K562 (cell line): ENCODE measurements around the gene CAMK1D. TPM values are rescaled to one million over a fixed set of nuclear protein-coding genes. Genes with fewer than 3 reads are reported as not detected.

Experiments
- ADNP ChIP-seq: fragments of 200-800 bp; sonication (Bioruptor generic); IDR thresholded peaks from 2 replicates; pipeline ENCODE4 v1.6.1; 2016; ENCODE audit warnings: missing genetic modification characterization, missing compliant biosample characterization
- ATF4 ChIP-seq: fragments of 450-650 bp; formaldehyde crosslinking; IDR thresholded peaks from 2 replicates; pipeline ENCODE4 v1.4.0; 2022; ENCODE audit warnings: mild to moderate bottlenecking, moderate library complexity
- CEBPB ChIP-seq: fragments of 450-650 bp; IDR thresholded peaks from 2 replicates; pipeline ENCODE4 v1.6.1; 2016; ENCODE audit warnings: missing genetic modification characterization, missing compliant biosample characterization
- CGGBP1 ChIP-seq: fragments of 250-450 bp; sonication (Bioruptor Pico); IDR thresholded peaks from 2 replicates; pipeline ENCODE4 v1.9.0; 2021; ENCODE audit warnings: mild to moderate bottlenecking
- CREM ChIP-seq: IDR thresholded peaks from 2 replicates; pipeline ENCODE4 v1.6.1; 2014; ENCODE audit warnings: antibody characterized with exemption, low read depth
- E2F8 ChIP-seq: fragments of 450-650 bp; IDR thresholded peaks from 2 replicates; pipeline ENCODE4 v1.7.1; 2018; ENCODE audit warnings: mild to moderate bottlenecking, low read depth; ENCODE audit not compliant: partially characterized antibody
- ELF1 ChIP-seq: fragments of 200-800 bp; sonication (Bioruptor generic); IDR thresholded peaks from 2 replicates; pipeline ENCODE4 v1.6.1; 2016; ENCODE audit warnings: missing genetic modification characterization, missing compliant biosample characterization
- KDM4B ChIP-seq, 2 experiments: fragments of 450-650 bp in 1 of 2; sonication (generic) in 1 of 2; IDR thresholded peaks; 2 replicates each; pipeline ENCODE4 v1.6.1; 2016 to 2017; ENCODE audit warnings: borderline replicate concordance in 2 of 2, antibody characterized with exemption in 1 of 2, low read depth in 1 of 2, mild to moderate bottlenecking in 1 of 2
- MAFF ChIP-seq: IDR thresholded peaks from 2 replicates; pipeline ENCODE4 v1.6.1; 2012; ENCODE audit warnings: low read length, improper control_type of control experiment
- MYC ChIP-seq, 2 experiments: fragments of 250-450 bp in 1 of 2; sonication (Bioruptor Pico) in 1 of 2; IDR thresholded peaks; 2 replicates each; pipeline versions ENCODE4 v1.5.1 to v1.6.1; 2012 to 2021; ENCODE audit warnings: low read depth in 2 of 2, borderline replicate concordance in 1 of 2, improper control_type of control experiment in 1 of 2, low read length in 1 of 2, mild to moderate bottlenecking in 1 of 2, moderate library complexity in 1 of 2
- NR3C1 ChIP-seq: sonication (generic); formaldehyde crosslinking; IDR thresholded peaks from 2 replicates; pipeline ENCODE4 v1.8.1; 2022; ENCODE audit warnings: missing genetic modification reagents
- PHTF2 ChIP-seq: fragments of 250-450 bp; sonication (Bioruptor Pico); IDR thresholded peaks from 2 replicates; pipeline ENCODE4 v1.5.0; 2021; ENCODE audit warnings: mild to moderate bottlenecking
- RBM34 ChIP-seq: fragments of 200-400 bp; formaldehyde crosslinking; IDR thresholded peaks from 2 replicates; pipeline ENCODE4 v1.6.1; 2018; ENCODE audit warnings: low read length, borderline replicate concordance; ENCODE audit not compliant: insufficient read depth
- RUNX1 ChIP-seq: sonication (generic); IDR thresholded peaks from 2 replicates; pipeline ENCODE4 v1.6.1; 2016; ENCODE audit warnings: antibody characterized with exemption, low read depth
- SMARCE1 ChIP-seq: fragments of 450-650 bp; IDR thresholded peaks from 2 replicates; pipeline ENCODE4 v1.7.1; 2016; ENCODE audit warnings: mild to moderate bottlenecking
- TCF7L2 ChIP-seq: fragments of 150-350 bp; IDR thresholded peaks from 2 replicates; pipeline ENCODE4 v1.6.1; 2016; ENCODE audit warnings: low read depth, mild to moderate bottlenecking, low read length, moderate library complexity
- ZBTB5 ChIP-seq: fragments of 450-650 bp; IDR thresholded peaks from 2 replicates; pipeline ENCODE4 v1.6.1; 2017; ENCODE audit warnings: antibody characterized with exemption
- ZNF586 ChIP-seq: fragments of 450-650 bp; formaldehyde crosslinking; conservative IDR thresholded peaks from 2 replicates; pipeline ENCODE4 v1.4.0; 2020; ENCODE audit warnings: mild to moderate bottlenecking, moderate library complexity
- ZNF644 ChIP-seq: fragments of 200-800 bp; sonication (Bioruptor generic); IDR thresholded peaks from 2 replicates; pipeline ENCODE4 v1.6.1; 2016; ENCODE audit warnings: low read depth, missing genetic modification characterization, missing compliant biosample characterization
- ZZZ3 ChIP-seq: fragments of 450-650 bp; IDR thresholded peaks from 2 replicates; pipeline ENCODE4 v1.6.1; 2016; ENCODE audit warnings: antibody characterized with exemption, mild to moderate bottlenecking, moderate library complexity
- polyA plus RNA-seq, 8 experiments: library from polyadenylated mRNA; depleted of rRNA in 4 of 8; stranded (reverse) in 5 of 8; unstranded in 3 of 8; fragments of >200 nt; fragmentation: Nextera tagmentation in 2 of 8; fragmentation: Illumina TruSeq in 1 of 8; extraction: Ambion mirVana in 2 of 8; extraction: Trizol in 1 of 8; gene quantifications; 2 replicates each; pipeline versions ENCODE4 v1.2.1 to v1.2.3, GENCODE V29; 2011 to 2014; ENCODE audit warnings: inconsistent platforms in 1 of 8, missing spikeins in 1 of 8
- total RNA-seq, 7 experiments: library from RNA; depleted of rRNA in 6 of 7; stranded (reverse); fragments of >200 nt in 6 of 7; fragmentation: Illumina TruSeq in 2 of 7; extraction: Trizol in 2 of 7; gene quantifications; 2 replicates each; pipeline versions ENCODE4 v1.2.1 to v1.2.3, GENCODE V29; 2011 to 2021; ENCODE audit warnings: low replicate concordance in 1 of 7

CAMK1D gene
- total and polyA plus RNA-seq, 9 of the 15 experiments (the other 6 are each of a cell fraction or from before 2014, with no cell fraction given), result 0.12 to 0.24 (median 0.20) TPM; not detected in 5

GRCh38 chr10:12710594-12711349 lies 361.4 kb downstream of the CAMK1D start (continued):
- TF ChIP-seq ZBTB5 (no peak), ADNP (tag) (no peak), E2F8 (no peak), MAFF (no peak), RBM34 (no peak), RUNX1 (no peak), NR3C1 (CRISPR knock-in tag) (no peak), ELF1 (tag) (no peak), ZNF586 (no peak), ZZZ3 (no peak), SMARCE1 (peak; percentile 18; the same call in 1 of the 2 replicates), TCF7L2 (no peak), ZNF644 (tag) (no peak), PHTF2 (CRISPR knock-in tag) (no peak), ATF4 (peak; percentile 90), CGGBP1 (CRISPR knock-in tag) (no peak), KDM4B (IDR thresholded peaks at IDR 0.05; ENCODE audit: borderline replicate concordance in 2 of 2, low read depth in 1 of 2) (no peak), CEBPB (tag) (peak; percentile 78), CREM (no peak), MYC (IDR thresholded peaks at IDR 0.05; ENCODE audit: low read depth, low read length) (peak; percentile 19), MYC (CRISPR knock-in tag; IDR thresholded peaks at IDR 0.05; ENCODE audit: borderline replicate concordance, low read depth) (peak; percentile 55; the same call in 1 of the 2 replicates)
